Measurements from ENCODE around the gene GALT.

GALT gene

GRCh38 chr9:34646211-34647083, at the start of gene GALT:
GALT (plus strand) TSS chr9:34646675; CDS start chr9:34646705, 30 bp downstream.
- DNase-seq (ENCODE audit: low read depth in 2 of 2), result peak; percentile 98

DNA sequence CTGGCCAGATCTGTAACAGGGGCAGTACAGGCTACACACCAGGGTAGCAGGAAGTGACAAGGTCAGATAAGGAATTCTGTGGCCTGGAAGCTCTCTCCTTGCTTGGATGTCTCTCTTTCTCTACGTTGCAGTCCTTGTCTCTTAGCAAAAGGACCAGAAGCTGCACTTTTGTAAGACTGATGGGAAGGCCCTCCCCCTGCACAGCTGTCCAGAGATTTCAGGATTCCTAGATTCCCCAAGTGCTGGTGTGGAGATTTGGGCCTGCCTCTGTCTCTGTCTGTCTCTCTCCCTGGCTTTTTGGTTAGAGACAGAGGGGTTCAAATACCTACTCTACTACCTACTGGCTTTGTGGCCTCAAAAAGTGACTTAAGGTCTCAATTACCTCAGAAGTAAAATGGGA, 46.9 kb upstream of the GALT start:
- no peak for DNase-seq (ENCODE audit: low read depth in 2 of 2)

- no peak for DNase-seq (ENCODE audit: low read depth in 2 of 2)
Observed at GRCh38 chr9:34600908-34601307, 45.6 kb upstream of the GALT start.

DNA sequence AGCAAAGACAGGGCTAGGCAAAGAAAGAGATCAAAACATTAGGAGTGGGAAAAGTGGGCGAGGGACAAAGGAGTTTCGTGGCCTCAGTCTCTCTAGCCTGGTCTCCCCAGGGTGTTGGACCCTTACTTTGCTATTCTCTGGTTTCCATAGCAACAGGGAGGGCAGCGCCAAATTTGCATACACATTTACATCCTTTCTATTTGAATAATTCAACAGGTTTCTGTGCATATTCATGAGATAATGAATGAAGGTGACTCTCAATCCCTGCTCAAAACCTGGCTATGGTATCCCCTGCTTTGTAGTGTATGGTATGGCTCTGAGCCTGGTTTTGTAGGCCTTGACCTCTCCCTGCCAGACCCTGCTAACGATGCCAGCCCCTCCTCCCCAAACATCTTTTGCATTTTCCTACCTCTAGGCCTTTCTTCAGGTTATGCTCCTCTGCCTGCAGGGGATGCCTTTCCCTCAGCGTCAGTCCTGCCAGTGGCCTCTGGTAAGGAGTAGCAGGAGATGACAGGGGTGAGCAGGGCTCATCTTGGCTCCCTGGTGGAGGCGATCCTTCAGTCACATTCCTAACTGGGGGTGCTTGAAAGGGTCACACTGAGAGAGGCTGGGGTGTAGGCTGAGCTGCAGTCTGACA, 44.4 kb upstream of the GALT start:
- no peak for DNase-seq (ENCODE audit: low read depth in 2 of 2)

DNA sequence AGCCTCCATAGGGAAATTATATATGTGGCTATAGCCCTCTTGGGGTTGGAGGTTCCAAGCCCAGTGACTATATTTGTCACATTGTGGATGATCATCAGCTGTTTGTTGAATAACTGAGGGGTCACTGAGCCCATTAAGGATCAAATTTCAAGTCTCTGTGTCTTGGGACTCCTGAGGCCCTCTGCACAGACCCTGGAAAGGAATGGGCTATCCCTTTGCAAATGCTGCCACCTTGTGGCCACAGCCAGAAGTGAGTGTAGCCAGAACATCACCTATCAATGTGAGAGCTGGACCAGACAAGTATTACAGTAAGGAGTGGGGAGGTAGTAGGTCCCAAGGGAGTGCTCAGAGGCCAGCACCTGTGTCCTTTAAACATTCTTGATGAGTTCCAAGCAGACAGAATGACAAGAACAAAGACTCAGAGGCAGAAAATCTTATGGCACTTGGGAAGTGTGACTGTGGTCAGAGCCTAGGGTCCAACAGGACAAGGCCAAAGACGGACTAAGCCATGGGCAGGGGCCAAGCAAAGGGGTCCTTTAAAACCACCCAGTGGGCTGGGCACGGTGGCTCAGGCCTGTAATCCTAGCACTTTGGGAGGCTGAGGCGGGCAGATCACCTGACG, 42.8 kb upstream of the GALT start:
- DNase-seq (ENCODE audit: low read depth in 2 of 2), result peak; percentile 69 to 71

DNA sequence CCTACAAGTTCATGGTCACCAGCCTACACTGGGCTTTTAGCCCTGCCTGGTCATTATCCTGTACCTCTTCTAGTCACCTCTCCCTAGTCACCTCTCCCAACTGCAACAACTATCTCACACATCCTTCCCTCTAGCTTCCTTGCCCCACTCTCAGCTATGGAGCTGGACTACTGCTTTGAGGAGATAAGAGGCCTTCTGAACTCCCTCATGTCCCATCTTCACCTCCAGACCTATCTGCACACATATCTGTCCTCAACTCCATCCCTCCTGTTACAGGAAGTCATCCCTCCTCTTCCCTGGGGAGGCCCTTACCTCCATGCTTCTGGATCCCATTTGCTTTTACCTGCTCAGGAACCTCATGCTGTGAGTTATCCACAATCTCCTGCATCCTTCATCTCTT, 40.3 kb upstream of the GALT start:
- no peak for DNase-seq (ENCODE audit: low read depth in 2 of 2)

GRCh38 chr9:34606905-34607304, 39.6 kb upstream of the GALT start:
- no peak for DNase-seq (ENCODE audit: low read depth in 2 of 2)

DNA sequence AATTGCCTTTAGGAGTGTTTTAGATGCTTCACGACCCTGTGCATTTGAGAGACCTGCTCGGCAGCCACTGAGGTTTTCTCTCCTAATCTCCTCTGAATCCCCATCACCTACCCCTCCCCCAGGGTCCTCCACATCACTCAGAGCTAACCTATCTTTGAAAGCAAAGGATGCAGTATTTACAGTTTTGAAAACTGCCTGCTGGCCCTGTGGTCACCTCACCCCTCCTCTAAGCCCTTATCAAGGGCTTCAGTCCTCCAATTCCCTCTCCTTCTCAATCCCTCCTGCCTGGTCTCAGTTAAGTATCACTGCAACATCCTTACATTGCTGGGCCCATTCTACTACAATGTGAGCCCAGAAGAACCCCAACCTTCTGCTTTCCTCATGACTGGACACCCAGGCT, 39.1 kb upstream of the GALT start:
- DNase-seq (ENCODE audit: low read depth in 2 of 2), result no peak

DNA sequence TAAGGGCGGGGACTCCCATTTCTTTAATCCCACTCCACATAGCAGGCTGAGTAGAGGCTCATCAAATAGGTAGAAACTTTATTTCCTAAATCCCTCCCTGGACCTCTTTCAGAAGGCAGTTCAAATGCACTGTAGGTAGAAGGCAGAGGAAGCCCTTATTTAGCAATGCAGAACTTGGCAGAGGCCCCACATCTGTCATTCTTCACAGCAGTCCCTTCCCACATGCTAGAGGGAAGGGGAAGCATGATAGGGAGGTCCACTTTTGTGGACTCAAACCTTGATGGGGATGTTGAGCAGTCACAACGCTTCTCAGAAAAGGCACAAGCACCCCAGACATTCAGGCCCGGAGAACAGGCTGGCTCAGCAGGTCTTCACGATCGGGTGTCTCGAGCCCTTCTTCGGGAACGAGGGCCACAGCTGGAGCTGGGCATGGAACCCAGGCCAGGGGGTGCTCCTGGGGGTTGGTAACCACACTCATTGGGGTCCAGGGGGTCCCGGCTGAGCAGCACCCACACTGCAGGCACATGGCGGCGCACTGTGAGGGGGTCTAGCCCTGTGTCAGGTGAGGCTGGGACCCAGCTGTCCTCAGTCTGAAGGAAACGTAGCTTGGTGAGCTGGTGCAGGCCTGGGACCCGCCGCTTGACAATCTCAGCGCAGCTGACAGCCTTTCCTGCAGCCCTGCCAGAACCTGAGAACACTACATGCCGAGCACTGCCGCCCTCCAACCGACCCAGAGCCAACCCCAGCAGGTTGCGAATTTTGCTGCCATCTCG, 35.9 kb upstream of the GALT start:
- DNase-seq (ENCODE audit: low read depth in 2 of 2), result no peak

GRCh38 chr9:34611251-34611810, 35.1 kb upstream of the GALT start:
- DNase-seq (ENCODE audit: low read depth in 2 of 2), result no peak

GRCh38 chr9:34611811-34612787, 34.4 kb upstream of the GALT start, which contains the start of gene RPP25L:
RPP25L (minus strand) TSS chr9:34612097; CDS start chr9:34611296, 801 bp downstream.
- DNase-seq (ENCODE audit: low read depth in 2 of 2), result peak; percentile 73 to 81

DNA sequence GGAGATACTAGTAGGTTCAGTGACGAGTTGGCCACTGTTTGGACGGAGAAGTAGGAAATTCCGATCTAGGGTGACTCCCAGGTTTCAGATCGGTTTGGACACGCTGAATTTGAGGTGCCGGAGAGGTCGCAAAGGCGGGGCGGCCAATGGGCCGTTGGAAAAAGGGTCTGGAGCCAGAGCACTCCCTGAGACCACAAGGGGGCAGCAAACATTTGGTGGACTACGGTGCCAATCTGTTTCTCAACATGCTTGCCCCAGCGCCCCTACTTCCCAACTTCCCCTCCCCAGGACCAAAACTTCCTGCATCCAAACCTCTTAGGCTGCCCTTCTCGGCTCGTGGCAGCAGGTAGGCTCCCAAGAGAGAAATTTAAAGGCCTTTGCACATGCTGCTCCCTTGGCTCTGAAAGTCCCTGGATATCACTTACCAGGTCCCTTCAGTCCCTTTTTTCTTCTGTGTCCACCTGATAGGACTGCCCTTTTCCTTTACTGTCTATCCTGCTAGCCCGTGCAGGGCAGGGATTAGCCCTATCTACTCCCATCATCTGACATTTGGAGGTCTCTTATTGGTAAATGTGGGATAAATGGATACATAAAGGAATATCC, 33.6 kb upstream of the GALT start:
- peak in 1 of 2 donors; percentile 67 for DNase-seq (ENCODE audit: low read depth in 2 of 2)

GRCh38 chr9:34615132-34615531, 31.3 kb upstream of the GALT start:
- DNase-seq (ENCODE audit: low read depth in 2 of 2), result no peak

GRCh38 chr9:34620061-34620994, 26.1 kb upstream of the GALT start, which contains the start of gene DCTN3:
DCTN3 (minus strand) TSS chr9:34620495; CDS start chr9:34620464, 31 bp downstream.
- DNase-seq (ENCODE audit: low read depth in 2 of 2), result peak; percentile 80 to 81

DNA sequence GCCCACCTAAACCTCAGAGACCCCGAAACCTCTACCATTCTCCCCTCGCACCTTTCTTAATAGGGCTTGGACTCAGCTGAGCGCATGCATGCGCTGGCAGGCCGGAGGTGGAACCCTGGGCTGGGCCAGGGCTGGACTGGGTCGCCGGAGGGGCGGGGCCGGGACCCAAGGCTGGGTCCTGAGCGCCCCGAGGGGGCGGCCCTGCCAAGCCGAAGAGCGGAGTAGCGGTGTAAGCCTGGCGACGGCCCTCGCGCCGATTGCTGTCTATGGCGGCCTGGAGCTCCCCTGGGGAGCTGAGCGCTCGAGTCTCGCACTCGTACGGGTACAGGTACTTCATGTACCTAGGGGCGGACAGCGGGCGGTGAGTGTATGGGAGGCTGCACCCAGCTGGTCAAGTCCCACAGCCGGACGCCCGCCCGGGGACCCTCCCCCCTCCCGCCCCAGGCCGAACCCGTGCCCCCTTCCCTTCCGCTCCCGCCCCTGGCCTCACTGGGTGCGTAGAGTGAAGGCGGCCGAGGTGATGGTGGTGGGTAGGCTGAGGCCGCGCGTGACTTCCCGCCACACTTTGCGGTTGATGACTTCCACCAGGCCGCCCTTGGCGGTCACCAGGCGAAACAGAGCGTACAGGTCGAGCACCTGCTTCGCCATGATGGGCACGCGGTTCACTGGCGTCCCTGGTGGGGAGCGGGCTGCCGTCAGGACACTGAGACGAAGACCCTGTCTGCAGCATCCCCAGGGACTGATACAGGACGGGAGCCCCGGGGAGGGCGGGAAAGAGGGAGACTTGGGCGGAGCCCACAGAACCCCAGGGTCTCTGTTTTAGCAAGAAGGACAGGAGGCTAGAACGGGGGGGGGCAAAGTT, 22.9 kb upstream of the GALT start:
- no peak for DNase-seq (ENCODE audit: low read depth in 2 of 2)

GRCh38 chr9:34624475-34625185, 21.8 kb upstream of the GALT start:
- DNase-seq (ENCODE audit: low read depth in 2 of 2), result no peak

- no peak for DNase-seq (ENCODE audit: low read depth in 2 of 2)
Observed at GRCh38 chr9:34625186-34625486, 21.3 kb upstream of the GALT start.
